Measurements from ENCODE around the gene GDAP1L1. TPM values are rescaled to one million over a fixed set of nuclear protein-coding genes. Genes with fewer than 3 reads are reported as not detected.

GDAP1L1 gene
- total and polyA plus RNA-seq, 4 donors = not detected

GRCh38 chr20:44203161-44203560 lies 43.9 kb upstream of the GDAP1L1 start:
- Histone ChIP-seq H3K4me1 (ENCODE audit: control insufficient read depth in 4 of 4, insufficient read depth in 4 of 4, low read length in 3 of 4) (peaks cover 0 to 17% (median 10%) of the 10 kb centered on the region in 4 donors), H3K9me3 (ENCODE audit: control insufficient read depth in 4 of 4, low read length in 3 of 4) (no peaks in the 10 kb centered on the region), H3K9ac (ENCODE audit: low read depth in 1 of 2, low read length in 2 of 2) (no peak overlapping the region), H3K27me3 (ENCODE audit: control insufficient read depth in 4 of 4, insufficient read depth in 4 of 4, low read length in 3 of 4) (no peaks in the 10 kb centered on the region), H3K27ac (ENCODE audit: low read depth in 1 of 2, low read length in 2 of 2) (no peak overlapping the region), H3K4me3 (ENCODE audit: low read depth in 1 of 3, low read length in 3 of 3) (no peak overlapping the region), H3K36me3 (ENCODE audit: control insufficient read depth in 4 of 4, insufficient read depth in 3 of 4, low read depth in 1 of 4, low read length in 3 of 4) (peaks cover 10 to 44% (median 37%) of the 10 kb centered on the region in 4 donors)
- DNase-seq (ENCODE audit: low spot score) = no peak
- WGBS = 96% methylated on average over 2 of the region's 2 CpGs
- no peak for TF ChIP-seq TAF1 (conservative IDR thresholded peaks at IDR 0.05)

- H3K9ac ChIP-seq (ENCODE audit: low read depth in 1 of 2, low read length in 2 of 2) = no peak overlapping the region
- 95% methylated on average over 4 of the region's 4 CpGs for WGBS
- TF ChIP-seq RXRA (IDR thresholded peaks at IDR 0.05) (no peak), JUND (IDR thresholded peaks at IDR 0.05) (peak; percentile 55 to 76)
- peaks cover 4 to 28% (median 21%) of the 10 kb centered on the region in 4 donors for H3K4me1 ChIP-seq (ENCODE audit: control insufficient read depth in 4 of 4, insufficient read depth in 4 of 4, low read length in 3 of 4)
- H3K9me3 ChIP-seq (ENCODE audit: control insufficient read depth in 4 of 4, low read length in 3 of 4) = no peaks in the 10 kb centered on the region
- no peak overlapping the region for H3K27ac ChIP-seq (ENCODE audit: low read depth in 1 of 2, low read length in 2 of 2)
- no peak overlapping the region for H3K4me3 ChIP-seq (ENCODE audit: low read depth in 1 of 3, low read length in 3 of 3)
- DNase-seq (ENCODE audit: low spot score) = no peak
- no peaks in the 10 kb centered on the region for H3K27me3 ChIP-seq (ENCODE audit: control insufficient read depth in 4 of 4, insufficient read depth in 4 of 4, low read length in 3 of 4)
- H3K36me3 ChIP-seq (ENCODE audit: control insufficient read depth in 4 of 4, insufficient read depth in 3 of 4, low read depth in 1 of 4, low read length in 3 of 4) = peaks cover 10 to 38% (median 30%) of the 10 kb centered on the region in 4 donors
Measured at GRCh38 chr20:44204156-44204831, 42.8 kb upstream of the GDAP1L1 start.

- Histone ChIP-seq H3K9me3 (ENCODE audit: control insufficient read depth in 4 of 4, low read length in 3 of 4) (no peaks in the 10 kb centered on the region), H3K9ac (ENCODE audit: low read depth in 1 of 2, low read length in 2 of 2) (no peak overlapping the region), H3K4me1 (ENCODE audit: control insufficient read depth in 4 of 4, insufficient read depth in 4 of 4, low read length in 3 of 4) (peaks cover 5 to 33% (median 26%) of the 10 kb centered on the region in 4 donors), H3K27ac (ENCODE audit: low read depth in 1 of 2, low read length in 2 of 2) (no peak overlapping the region), H3K36me3 (ENCODE audit: control insufficient read depth in 4 of 4, insufficient read depth in 3 of 4, low read depth in 1 of 4, low read length in 3 of 4) (peaks cover 9 to 33% (median 25%) of the 10 kb centered on the region in 4 donors), H3K4me3 (ENCODE audit: low read depth in 1 of 3, low read length in 3 of 3) (no peak overlapping the region), H3K27me3 (ENCODE audit: control insufficient read depth in 4 of 4, insufficient read depth in 4 of 4, low read length in 3 of 4) (no peaks in the 10 kb centered on the region)
- WGBS = 96% methylated on average over 10 of the region's 10 CpGs
- TF ChIP-seq RXRA (IDR thresholded peaks at IDR 0.05) = no peak
- no peak for TF ChIP-seq RAD21 (IDR thresholded peaks at IDR 0.05)
- no peak for TF ChIP-seq FOXA1 (IDR thresholded peaks at IDR 0.05)
- no peak for TF ChIP-seq ZBTB33 (IDR thresholded peaks at IDR 0.05)
- TF ChIP-seq YY1 (IDR thresholded peaks at IDR 0.05) = no peak
- no peak for TF ChIP-seq HNF4G (IDR thresholded peaks at IDR 0.05)
- no peak for TF ChIP-seq GABPA (IDR thresholded peaks at IDR 0.05 in 1 of 2, conservative IDR thresholded peaks at IDR 0.05 in 1 of 2)
- DNase-seq (ENCODE audit: low spot score) = no peak
Measured at GRCh38 chr20:44204832-44205215, 42.3 kb upstream of the GDAP1L1 start.

GRCh38 chr20:44206132-44206531 lies 41.0 kb upstream of the GDAP1L1 start:
- no peaks in the 10 kb centered on the region for H3K9me3 ChIP-seq (ENCODE audit: control insufficient read depth in 4 of 4, low read length in 3 of 4)
- H3K4me1 ChIP-seq (ENCODE audit: control insufficient read depth in 4 of 4, insufficient read depth in 4 of 4, low read length in 3 of 4) = peaks cover 5 to 34% (median 27%) of the 10 kb centered on the region in 4 donors
- no peaks in the 10 kb centered on the region for H3K27me3 ChIP-seq (ENCODE audit: control insufficient read depth in 4 of 4, insufficient read depth in 4 of 4, low read length in 3 of 4)
- no peak overlapping the region for H3K4me3 ChIP-seq (ENCODE audit: low read depth in 1 of 3, low read length in 3 of 3)
- H3K9ac ChIP-seq (ENCODE audit: low read depth in 1 of 2, low read length in 2 of 2) = no peak overlapping the region
- no peak for DNase-seq (ENCODE audit: low spot score)
- H3K36me3 ChIP-seq (ENCODE audit: control insufficient read depth in 4 of 4, insufficient read depth in 3 of 4, low read depth in 1 of 4, low read length in 3 of 4) = peaks cover 5 to 23% (median 15%) of the 10 kb centered on the region in 4 donors
- no peak overlapping the region for H3K27ac ChIP-seq (ENCODE audit: low read depth in 1 of 2, low read length in 2 of 2)
- TF ChIP-seq SP1 (IDR thresholded peaks at IDR 0.05) (no peak), HNF4A (conservative IDR thresholded peaks at IDR 0.05) (peak in 1 of 2 donors; percentile 14)
